ENCODE data around the gene TBC1D1.

TBC1D1 gene

DNA sequence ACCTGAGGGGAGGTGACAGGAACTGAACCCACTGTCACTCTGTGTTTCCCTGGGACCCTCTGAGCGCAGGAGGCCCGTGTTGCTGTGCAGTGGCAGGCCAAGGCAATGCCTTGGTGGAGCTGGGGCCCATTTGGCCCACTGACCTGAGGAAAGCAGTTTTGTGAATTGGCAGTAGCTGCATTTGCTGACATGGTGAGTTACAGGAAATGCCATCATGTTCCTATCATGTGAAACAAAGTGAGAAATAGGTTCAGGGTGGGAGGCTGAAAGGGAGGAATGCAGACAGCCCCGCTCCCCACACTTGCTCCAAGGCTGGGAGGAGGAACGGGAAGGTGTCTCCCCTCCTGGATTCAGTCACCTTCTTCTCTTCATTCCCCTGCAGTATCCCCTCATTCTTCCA is 215.4 kb downstream of the TBC1D1 start:
- H3K4me3 ChIP-seq (ENCODE audit: low read length): no peak overlapping the region
- DNase-seq (ENCODE audit: low read depth): no peak
- TF ChIP-seq, protein P1, sequence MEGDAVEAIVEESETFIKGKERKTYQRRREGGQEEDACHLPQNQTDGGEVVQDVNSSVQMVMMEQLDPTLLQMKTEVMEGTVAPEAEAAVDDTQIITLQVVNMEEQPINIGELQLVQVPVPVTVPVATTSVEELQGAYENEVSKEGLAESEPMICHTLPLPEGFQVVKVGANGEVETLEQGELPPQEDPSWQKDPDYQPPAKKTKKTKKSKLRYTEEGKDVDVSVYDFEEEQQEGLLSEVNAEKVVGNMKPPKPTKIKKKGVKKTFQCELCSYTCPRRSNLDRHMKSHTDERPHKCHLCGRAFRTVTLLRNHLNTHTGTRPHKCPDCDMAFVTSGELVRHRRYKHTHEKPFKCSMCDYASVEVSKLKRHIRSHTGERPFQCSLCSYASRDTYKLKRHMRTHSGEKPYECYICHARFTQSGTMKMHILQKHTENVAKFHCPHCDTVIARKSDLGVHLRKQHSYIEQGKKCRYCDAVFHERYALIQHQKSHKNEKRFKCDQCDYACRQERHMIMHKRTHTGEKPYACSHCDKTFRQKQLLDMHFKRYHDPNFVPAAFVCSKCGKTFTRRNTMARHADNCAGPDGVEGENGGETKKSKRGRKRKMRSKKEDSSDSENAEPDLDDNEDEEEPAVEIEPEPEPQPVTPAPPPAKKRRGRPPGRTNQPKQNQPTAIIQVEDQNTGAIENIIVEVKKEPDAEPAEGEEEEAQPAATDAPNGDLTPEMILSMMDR (IDR thresholded peaks at IDR 0.05; ENCODE audit: insufficient read depth, low read depth, low read length, missing control alignments): no peak

DNA sequence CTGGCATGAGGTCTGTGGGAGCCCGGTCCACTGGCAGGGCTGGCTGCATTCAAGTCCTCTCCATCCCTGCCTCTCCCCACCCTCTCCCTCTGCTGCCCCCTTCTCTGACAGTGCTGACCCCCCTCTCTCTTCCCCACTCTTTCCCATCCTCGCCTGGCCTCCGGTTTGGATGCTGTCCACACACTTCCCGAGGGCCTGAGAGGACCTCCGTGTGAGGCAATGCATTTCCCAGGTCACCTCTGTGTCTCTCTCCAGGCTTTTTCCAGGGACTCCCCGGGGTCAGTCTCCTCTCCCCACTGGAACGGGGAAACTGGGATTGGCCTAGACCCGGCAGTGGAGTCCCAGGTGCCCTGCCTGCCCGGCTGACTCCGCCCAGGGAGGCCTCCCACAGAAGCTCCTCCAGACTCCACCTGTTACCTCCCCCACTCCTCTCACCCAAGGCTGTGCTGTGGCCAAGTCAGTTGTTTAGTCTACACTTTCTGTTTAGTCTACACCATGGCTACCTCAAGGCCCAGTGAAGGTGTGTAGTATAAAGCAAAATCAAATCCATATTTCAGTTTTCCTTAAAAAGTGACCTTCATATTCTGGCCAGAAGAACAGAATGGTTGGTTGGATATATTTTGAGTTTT is 216.1 kb downstream of the TBC1D1 start:
- TF ChIP-seq, protein P1 (IDR thresholded peaks at IDR 0.05; ENCODE audit: insufficient read depth, low read depth, low read length, missing control alignments): no peak
- no peak for DNase-seq (ENCODE audit: low read depth)
- H3K4me3 ChIP-seq (ENCODE audit: low read length): no peak overlapping the region

DNA sequence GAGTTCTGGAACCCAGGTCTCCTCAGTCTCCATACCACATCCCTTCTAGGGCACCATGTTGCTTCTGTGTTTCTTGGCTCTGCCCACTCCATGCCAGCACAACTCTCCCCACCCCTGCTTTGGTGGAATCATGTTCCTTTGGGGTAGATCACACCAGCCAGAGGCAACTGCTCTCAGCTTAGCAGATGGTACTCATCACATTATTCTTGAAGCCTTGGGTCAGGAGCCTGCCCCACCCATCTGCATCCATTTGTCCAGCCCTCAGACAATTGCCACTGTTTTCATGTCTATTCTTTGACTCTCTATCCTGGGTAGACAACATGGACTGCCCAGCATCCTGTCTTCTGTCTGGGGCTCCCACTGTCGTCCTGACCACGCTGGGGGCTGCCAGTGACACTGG is 216.9 kb downstream of the TBC1D1 start:
- H3K4me3 ChIP-seq (ENCODE audit: low read length): no peak overlapping the region
- TF ChIP-seq, protein P1 (IDR thresholded peaks at IDR 0.05; ENCODE audit: insufficient read depth, low read depth, low read length, missing control alignments): no peak
- DNase-seq (ENCODE audit: low read depth): no peak

DNA sequence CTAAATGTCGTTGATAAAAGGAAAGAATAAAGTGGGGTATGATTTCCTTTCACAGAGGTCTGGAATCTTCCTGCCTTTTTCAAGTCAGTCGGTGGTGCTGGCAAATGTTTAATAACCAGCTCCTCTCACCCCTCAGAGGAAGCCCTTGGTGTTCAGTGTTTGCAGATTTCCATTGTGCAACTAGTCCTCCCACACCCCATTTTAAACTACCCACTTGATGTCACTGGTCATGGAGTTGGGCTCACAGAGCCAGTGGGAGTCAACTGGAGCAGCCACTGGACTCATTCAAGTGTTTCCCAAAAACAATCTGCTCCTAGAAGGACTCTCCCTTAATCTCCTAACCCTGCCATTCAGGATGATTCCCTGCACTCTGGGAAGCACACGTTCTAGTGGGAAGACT is 218.5 kb downstream of the TBC1D1 start:
- DNase-seq (ENCODE audit: low read depth): no peak
- H3K4me3 ChIP-seq (ENCODE audit: low read length): no peak overlapping the region
- TF ChIP-seq, protein P1 (IDR thresholded peaks at IDR 0.05; ENCODE audit: insufficient read depth, low read depth, low read length, missing control alignments): no peak

DNA sequence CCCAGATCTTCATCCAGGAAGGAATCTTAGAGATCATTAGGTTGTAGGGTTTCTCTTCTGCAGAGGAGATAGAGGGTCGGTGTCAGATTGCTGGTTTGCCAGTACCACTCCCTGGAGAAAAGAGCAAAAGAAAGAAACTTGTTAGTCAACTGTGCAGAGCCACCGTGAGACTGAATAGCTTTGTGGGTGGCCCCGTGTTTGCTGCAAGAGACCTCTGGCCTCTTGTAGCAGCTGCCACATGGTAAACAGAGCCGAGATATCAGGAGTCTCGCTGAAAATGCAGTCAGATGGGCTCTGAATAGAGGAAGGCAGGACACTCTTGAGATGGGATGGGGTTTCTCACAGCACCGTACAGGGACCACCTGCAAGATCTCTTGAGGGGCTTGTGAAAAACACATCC is 219.0 kb downstream of the TBC1D1 start:
- TF ChIP-seq, protein P1 (IDR thresholded peaks at IDR 0.05; ENCODE audit: insufficient read depth, low read depth, low read length, missing control alignments): no peak
- no peak for DNase-seq (ENCODE audit: low read depth)
- no peak overlapping the region for H3K4me3 ChIP-seq (ENCODE audit: low read length)

DNA sequence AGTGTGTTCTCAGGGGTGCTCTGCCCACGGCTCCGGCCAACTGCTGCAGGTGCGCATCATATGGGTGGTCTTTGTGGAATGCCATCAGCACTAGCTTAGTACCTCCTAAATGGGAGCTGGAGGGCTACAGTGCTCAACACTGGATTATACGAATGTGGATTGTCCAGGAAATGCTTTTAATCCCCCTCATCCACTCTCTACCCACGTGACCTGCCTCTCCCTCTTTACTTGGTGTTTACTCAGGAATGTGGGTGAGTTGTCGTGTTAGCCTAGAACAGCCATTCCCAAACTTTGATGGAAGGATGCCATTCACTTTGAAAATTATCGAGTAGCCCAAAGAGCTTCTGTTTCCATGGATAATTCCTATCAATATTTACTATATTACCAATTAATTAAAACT is 220.1 kb downstream of the TBC1D1 start:
- no peak for DNase-seq (ENCODE audit: low read depth)
- TF ChIP-seq, protein P1 (IDR thresholded peaks at IDR 0.05; ENCODE audit: insufficient read depth, low read depth, low read length, missing control alignments): no peak
- no peak overlapping the region for H3K4me3 ChIP-seq (ENCODE audit: low read length)

DNA sequence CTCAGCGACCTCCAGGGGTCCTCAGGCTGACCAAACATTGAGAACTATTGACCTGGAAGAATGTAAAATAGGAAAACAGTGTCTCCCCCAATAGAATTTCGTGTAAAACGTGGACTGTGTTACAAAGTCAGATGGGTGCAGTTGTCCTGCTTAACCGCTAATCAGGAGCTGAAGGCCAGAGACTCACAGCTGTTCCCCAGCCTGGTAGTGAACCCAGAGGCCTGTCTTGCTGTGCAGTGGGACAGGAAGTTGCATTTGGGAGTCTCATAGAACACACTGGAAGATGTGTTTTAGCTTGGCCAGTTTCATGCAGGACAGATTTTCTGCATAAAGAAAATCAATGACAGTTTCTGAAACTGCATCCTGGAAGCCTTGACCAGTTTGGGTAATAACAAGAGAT is 220.8 kb downstream of the TBC1D1 start:
- no peak for DNase-seq (ENCODE audit: low read depth)
- no peak overlapping the region for H3K4me3 ChIP-seq (ENCODE audit: low read length)
- TF ChIP-seq, protein P1 (IDR thresholded peaks at IDR 0.05; ENCODE audit: insufficient read depth, low read depth, low read length, missing control alignments): no peak
